Spleen (tissue), 11 donors: ENCODE data around the gene NPFFR2. TPM values are rescaled to one million over a fixed set of nuclear protein-coding genes. Genes with fewer than 3 reads are reported as not detected.

ENCODE experiments used
- DNase-seq: peaks from one replicate; pipeline ENCODE4 v3.0.0-alpha.2; 2020
- H3K27ac ChIP-seq, 8 donors: fragments of 200-600 bp; sonication (generic) in 7 of 8; 1 replicate in 4 of 8; 2 replicates in 4 of 8; pipeline versions ENCODE4 v1.5.0 to v1.8.0; 2016 to 2021; ENCODE audit warnings: inconsistent platforms in 4 of 8, mild to moderate bottlenecking in 4 of 8, moderate library complexity in 1 of 8
- H3K27me3 ChIP-seq, 7 donors: fragments of 200-600 bp; sonication (generic) in 6 of 7; replicated peaks in 1 of 7; 1 replicate in 4 of 7; 2 replicates in 3 of 7; pipeline versions ENCODE4 v1.5.0 to v1.8.0; 2016 to 2021; ENCODE audit warnings: inconsistent platforms in 3 of 7, mild to moderate bottlenecking in 1 of 7
- H3K36me3 ChIP-seq, 6 donors: fragments of 200-600 bp; sonication (generic) in 5 of 6; 1 replicate in 4 of 6; 2 replicates in 2 of 6; pipeline versions ENCODE4 v1.5.0 to v1.8.0; 2016 to 2021; ENCODE audit warnings: inconsistent platforms in 2 of 6
- H3K4me1 ChIP-seq, 6 donors: fragments of 200-600 bp; sonication (generic) in 5 of 6; 1 replicate in 3 of 6; 2 replicates in 3 of 6; pipeline versions ENCODE4 v1.5.0 to v1.8.0; 2016 to 2021; ENCODE audit warnings: inconsistent platforms in 3 of 6
- H3K4me3 ChIP-seq, 8 donors: fragments of 200-600 bp; sonication (generic) in 7 of 8; 1 replicate in 4 of 8; 2 replicates in 4 of 8; pipeline versions ENCODE4 v1.5.0 to v1.8.0; 2016 to 2021; ENCODE audit warnings: inconsistent platforms in 4 of 8, mild to moderate bottlenecking in 4 of 8, moderate library complexity in 2 of 8
- H3K9me3 ChIP-seq, 8 donors: fragments of 200-600 bp; sonication (generic) in 7 of 8; 1 replicate in 4 of 8; 2 replicates in 4 of 8; pipeline versions ENCODE4 v1.5.0 to v1.8.0; 2016 to 2021; ENCODE audit warnings: inconsistent platforms in 4 of 8
- CTCF ChIP-seq, 11 experiments: fragments of 200-600 bp in 7 of 11; fragments of 450-650 bp in 4 of 11; sonication (generic) in 4 of 11; IDR thresholded peaks in 8 of 11; conservative IDR thresholded peaks in 3 of 11; 1 replicate in 7 of 11; 2 replicates in 4 of 11; pipeline versions ENCODE4 v1.4.0 to v1.8.0; 2016 to 2021; ENCODE audit warnings: antibody characterized with exemption in 11 of 11, inconsistent platforms in 4 of 11, mild to moderate bottlenecking in 1 of 11
- POLR2A ChIP-seq, 3 donors: fragments of 450-650 bp; IDR thresholded peaks; one replicate each; pipeline ENCODE4 v1.5.1; 2017; ENCODE audit warnings: antibody characterized with exemption in 3 of 3, mild to moderate bottlenecking in 1 of 3
- POLR2AphosphoS5 ChIP-seq, 3 donors: sonication (generic); formaldehyde crosslinking; IDR thresholded peaks; one replicate each; pipeline ENCODE4 v1.5.1; 2017; ENCODE audit warnings: antibody characterized with exemption in 3 of 3
- WGBS, 5 donors: extraction: QIAGEN DNeasy Blood & Tissue Kit in 3 of 5; methylation state at CpG; one replicate each; pipeline versions ENCODE4 v1.1.5 to v1.1.7; 2013 to 2018; 5-methylcytosine and 5-hydroxymethylcytosine counted together
- intact Hi-C: fragments of 100-400 bp; cut with DNase I; formaldehyde crosslinking; loops from one replicate; pipeline ENCODE4 v1.15.0; 2023; ENCODE audit warnings: low total_unique reads
- polyA plus RNA-seq, 3 donors: library from polyadenylated mRNA; stranded (reverse); fragments of 200-250 nt; gene quantifications; one replicate each; pipeline ENCODE4 v1.2.1, GENCODE V29; 2013
- total RNA-seq, 7 donors: library from RNA; depleted of rRNA in 3 of 7; stranded (reverse); fragments of >200 nt in 3 of 7; fragmentation: NEBNext Ultra II Directional in 4 of 7; extraction: Animal tissue kit (Norgen Biotek cat#: 25700) in 4 of 7; gene quantifications; one replicate each; pipeline versions ENCODE4 v1.1.0 to v1.2.1, GENCODE V29; 2016 to 2021
- donor health status: healthy with polysubstance abuse.
- donor health status: DM: no; HTN: no; CAD: no; lungs with moderate emphysema.
- donor health status: DM: no; HTN: no; CAD: no.
- donor health status: Bipolar disorder and iron deficiency.
- donor health status: healthy.
- donor health status: DM: no; HTN: no; CAD: no.
- donor health status: DM: yes; HTN: yes; CAD: no.

The NPFFR2 gene
- total and polyA plus RNA-seq, 10 donors, result 0.08 to 1.2 (median 0.17) TPM; not detected in 6

DNA sequence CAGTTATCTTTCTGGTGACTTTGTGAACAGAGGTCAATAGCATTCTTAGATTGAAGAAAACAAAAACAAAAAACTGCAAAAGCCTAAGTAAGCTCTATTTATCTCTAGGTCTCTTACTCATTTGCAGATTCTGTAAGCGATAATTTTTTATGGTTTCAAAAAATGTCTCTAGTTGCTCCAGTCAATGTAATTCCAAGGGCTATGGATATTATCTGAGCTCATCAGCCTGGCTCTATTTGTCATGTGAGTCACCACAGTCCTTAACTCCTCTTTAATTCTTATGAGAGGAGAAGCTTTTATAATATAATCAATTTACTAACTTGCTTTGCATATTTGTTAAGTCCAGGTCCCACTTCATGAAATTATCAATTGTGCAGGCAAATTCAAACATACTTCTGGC, 79.1 kb downstream of the NPFFR2 start:
- H3K27me3 ChIP-seq, result no peaks in the 10 kb centered on the region
- no peaks in the 10 kb centered on the region for H3K9me3 ChIP-seq
- TF ChIP-seq CTCF (IDR thresholded peaks at IDR 0.05 in 8 of 11, conservative IDR thresholded peaks at IDR 0.05 in 3 of 11), result no peak
- no peak for TF ChIP-seq POLR2AphosphoS5 (IDR thresholded peaks at IDR 0.05)
- no peak for TF ChIP-seq POLR2A (IDR thresholded peaks at IDR 0.05)
- no peaks in the 10 kb centered on the region for H3K36me3 ChIP-seq
- 86 to 95% (median 92%) methylated on average over 1 of the region's 1 CpG for WGBS, 5 donors
- no peak overlapping the region for H3K27ac ChIP-seq
- intact Hi-C loops, result no loop called here
- DNase-seq, result no peak
- H3K4me3 ChIP-seq, result no peak overlapping the region
- no peaks in the 10 kb centered on the region for H3K4me1 ChIP-seq

GRCh38 chr4:72111863-72112262, 80.1 kb downstream of the NPFFR2 start:
- Histone ChIP-seq H3K4me1 (no peaks in the 10 kb centered on the region), H3K9me3 (no peaks in the 10 kb centered on the region), H3K27ac (no peak overlapping the region), H3K4me3 (no peak overlapping the region), H3K36me3 (no peaks in the 10 kb centered on the region), H3K27me3 (no peaks in the 10 kb centered on the region)
- DNase-seq, result no peak
- intact Hi-C loops, result no loop called here
- TF ChIP-seq POLR2AphosphoS5 (IDR thresholded peaks at IDR 0.05), result no peak
- no peak for TF ChIP-seq POLR2A (IDR thresholded peaks at IDR 0.05)
- TF ChIP-seq CTCF (IDR thresholded peaks at IDR 0.05 in 8 of 11, conservative IDR thresholded peaks at IDR 0.05 in 3 of 11), result no peak

DNA sequence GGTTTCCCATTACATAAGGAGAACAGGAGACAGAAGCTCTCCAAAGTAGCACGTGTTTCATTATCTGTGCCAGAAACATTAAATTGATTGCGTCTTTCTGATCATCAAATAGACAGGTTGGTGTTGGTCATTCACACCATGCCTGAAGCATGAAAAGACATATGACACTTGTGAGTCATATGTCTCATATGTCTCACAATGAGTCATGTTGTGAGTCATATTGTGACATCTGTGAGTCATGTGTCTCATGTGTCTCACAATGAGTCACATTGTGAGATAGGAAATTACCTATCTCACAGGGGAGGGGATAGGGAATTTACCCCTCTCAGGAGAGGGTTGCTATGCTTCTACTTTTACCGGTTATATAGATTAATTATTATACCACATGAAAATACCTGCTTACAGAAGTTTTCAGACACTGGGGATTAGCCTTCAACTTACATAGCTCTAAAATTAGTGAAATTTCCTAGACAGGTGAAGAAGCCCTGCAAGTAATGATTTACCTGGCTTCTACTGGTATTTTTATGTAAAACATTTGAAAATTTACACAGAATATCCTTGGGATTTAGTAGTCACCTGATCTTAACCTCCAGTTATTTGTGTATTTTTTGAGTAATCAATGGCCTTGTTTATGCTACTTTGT, 80.8 kb downstream of the NPFFR2 start:
- WGBS, 5 donors, result 46 to 83% (median 70%) methylated on average over 3 of the region's 3 CpGs
- no peak for TF ChIP-seq POLR2AphosphoS5 (IDR thresholded peaks at IDR 0.05)
- TF ChIP-seq POLR2A (IDR thresholded peaks at IDR 0.05), result no peak
- no peak for TF ChIP-seq CTCF (IDR thresholded peaks at IDR 0.05 in 8 of 11, conservative IDR thresholded peaks at IDR 0.05 in 3 of 11)
- no peak overlapping the region for H3K27ac ChIP-seq
- no peak overlapping the region for H3K4me3 ChIP-seq
- intact Hi-C loops, result no loop called here
- H3K4me1 ChIP-seq, result no peaks in the 10 kb centered on the region
- H3K36me3 ChIP-seq, result no peaks in the 10 kb centered on the region
- H3K9me3 ChIP-seq, result no peaks in the 10 kb centered on the region
- no peak for DNase-seq
- no peaks in the 10 kb centered on the region for H3K27me3 ChIP-seq

GRCh38 chr4:72118017-72118416, 86.2 kb downstream of the NPFFR2 start:
- WGBS, 5 donors, result 66 to 80% (median 72%) methylated on average over 3 of the region's 3 CpGs
- Histone ChIP-seq H3K4me3 (no peak overlapping the region), H3K36me3 (no peaks in the 10 kb centered on the region), H3K4me1 (no peaks in the 10 kb centered on the region), H3K27me3 (peaks cover 0 to 9% (median 0%) of the 10 kb centered on the region in 7 donors), H3K27ac (no peak overlapping the region), H3K9me3 (peaks cover 0 to 6% (median 0%) of the 10 kb centered on the region in 8 donors)
- intact Hi-C loops, result no loop called here
- no peak for TF ChIP-seq CTCF (IDR thresholded peaks at IDR 0.05 in 8 of 11, conservative IDR thresholded peaks at IDR 0.05 in 3 of 11)
- no peak for TF ChIP-seq POLR2AphosphoS5 (IDR thresholded peaks at IDR 0.05)
- TF ChIP-seq POLR2A (IDR thresholded peaks at IDR 0.05), result no peak
- no peak for DNase-seq
